ENCODE data around the gene EPS8. TPM values are rescaled to one million over a fixed set of nuclear protein-coding genes. Genes with fewer than 3 reads are reported as not detected.

EPS8 gene
- polyA plus RNA-seq, 1 of the 3 experiments (the other 2 are of a cell fraction) = 19.8 TPM

- Histone ChIP-seq H3K4me3 (ENCODE audit: low read depth in 2 of 2, low read length in 1 of 2) (no peak overlapping the region), H2AFZ (ENCODE audit: low read depth) (no peak overlapping the region), H3K9me3 (no peaks in the 10 kb centered on the region), H3K9ac (no peak overlapping the region), H3K79me2 (ENCODE audit: insufficient read depth) (no peaks in the 10 kb centered on the region), H3K27me3 (ENCODE audit: insufficient read depth) (no peaks in the 10 kb centered on the region), H3K4me2 (no peak overlapping the region), H3K9me2 (no peaks in the 10 kb centered on the region), H3K36me3 (replicated peaks in 1 of 2; ENCODE audit: control insufficient read depth in 1 of 2, insufficient read depth in 2 of 2, low read length in 1 of 2) (peaks cover 2 to 43% of the 10 kb centered on the region in 2 experiments), H3F3A (replicated peaks; ENCODE audit: insufficient read depth) (peaks cover 21% of the 10 kb centered on the region), H4K20me1 (ENCODE audit: insufficient read depth) (no peaks in the 10 kb centered on the region), H3K4me1 (ENCODE audit: control insufficient read depth in 1 of 2, insufficient read depth in 2 of 2, low read depth in 1 of 2, low read length in 1 of 2) (peaks cover 8 to 18% of the 10 kb centered on the region in 2 experiments; a peak in 2 of 4 replicates), H3K27ac (ENCODE audit: low read depth in 2 of 2, low read length in 1 of 2) (no peak overlapping the region)
- ChIA-PET CTCF (no interaction called here), POLR2A (no interaction called here)
- 90% methylated on average over 1 of the region's 1 CpG for WGBS (ENCODE audit: low lambda C conversion rate)
- no peak for DNase-seq
- TF ChIP-seq NRF1 (IDR thresholded peaks at IDR 0.05; ENCODE audit: low read depth, low read length) (no peak), JUND (IDR thresholded peaks at IDR 0.05) (no peak), NFIC (IDR thresholded peaks at IDR 0.05; ENCODE audit: borderline replicate concordance) (no peak), ELF1 (IDR thresholded peaks at IDR 0.05) (no peak), TCF12 (IDR thresholded peaks at IDR 0.05) (no peak), EP300 (IDR thresholded peaks at IDR 0.05; ENCODE audit: borderline replicate concordance in 1 of 2, low read depth in 1 of 2, low read length in 1 of 2) (no peak), MAX (IDR thresholded peaks at IDR 0.05; ENCODE audit: low read depth) (no peak), TEAD4 (IDR thresholded peaks at IDR 0.05; ENCODE audit: borderline replicate concordance, insufficient read depth) (no peak), POLR2AphosphoS5 (IDR thresholded peaks at IDR 0.05; ENCODE audit: low read depth, low read length) (no peak), TAF1 (IDR thresholded peaks at IDR 0.05; ENCODE audit: borderline replicate concordance, low read depth, low read length) (no peak), YY1 (IDR thresholded peaks at IDR 0.05; ENCODE audit: low read depth) (no peak), RFX5 (IDR thresholded peaks at IDR 0.05; ENCODE audit: low read length) (no peak), FOSL2 (IDR thresholded peaks at IDR 0.05; ENCODE audit: borderline replicate concordance, low read depth) (no peak), RCOR1 (IDR thresholded peaks at IDR 0.05; ENCODE audit: low read length) (no peak), CTCF (IDR thresholded peaks at IDR 0.05) (no peak), EZH2phosphoT487 (IDR thresholded peaks at IDR 0.05; ENCODE audit: borderline replicate concordance, low read depth) (no peak), SMC3 (IDR thresholded peaks at IDR 0.05; ENCODE audit: low read depth, low read length) (no peak), GATA2 (CRISPR knock-in tag; IDR thresholded peaks at IDR 0.05) (no peak)
- TF ChIP-seq, protein P1, sequence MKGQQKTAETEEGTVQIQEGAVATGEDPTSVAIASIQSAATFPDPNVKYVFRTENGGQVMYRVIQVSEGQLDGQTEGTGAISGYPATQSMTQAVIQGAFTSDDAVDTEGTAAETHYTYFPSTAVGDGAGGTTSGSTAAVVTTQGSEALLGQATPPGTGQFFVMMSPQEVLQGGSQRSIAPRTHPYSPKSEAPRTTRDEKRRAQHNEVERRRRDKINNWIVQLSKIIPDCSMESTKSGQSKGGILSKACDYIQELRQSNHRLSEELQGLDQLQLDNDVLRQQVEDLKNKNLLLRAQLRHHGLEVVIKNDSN (IDR thresholded peaks at IDR 0.05; ENCODE audit: borderline replicate concordance, low read depth) = no peak
- TF ChIP-seq, protein P2, sequence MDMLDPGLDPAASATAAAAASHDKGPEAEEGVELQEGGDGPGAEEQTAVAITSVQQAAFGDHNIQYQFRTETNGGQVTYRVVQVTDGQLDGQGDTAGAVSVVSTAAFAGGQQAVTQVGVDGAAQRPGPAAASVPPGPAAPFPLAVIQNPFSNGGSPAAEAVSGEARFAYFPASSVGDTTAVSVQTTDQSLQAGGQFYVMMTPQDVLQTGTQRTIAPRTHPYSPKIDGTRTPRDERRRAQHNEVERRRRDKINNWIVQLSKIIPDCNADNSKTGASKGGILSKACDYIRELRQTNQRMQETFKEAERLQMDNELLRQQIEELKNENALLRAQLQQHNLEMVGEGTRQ (IDR thresholded peaks at IDR 0.05; ENCODE audit: borderline replicate concordance, low read depth, low read length) = no peak
Observed at GRCh38 chr12:15648558-15648957, 140.6 kb downstream of the EPS8 start.

All from SK-N-SH (cell line).